Endothelial cell (in vitro differentiated cells): ENCODE data around the gene TMPRSS6. TPM values are rescaled to one million over a fixed set of nuclear protein-coding genes. Genes with fewer than 3 reads are reported as not detected.

Experiments used
- DNase-seq: peaks from one replicate; pipeline ENCODE4 v3.0.0; 2021; ENCODE audit warnings: low spot score
- H3K27ac Mint-ChIP-seq: one replicate; pipeline ENCODE4 v1.8.0; 2021; ENCODE audit warnings: mixed read lengths, inconsistent platforms; ENCODE audit not compliant: unreplicated experiment
- H3K27me3 Mint-ChIP-seq: one replicate; pipeline ENCODE4 v1.8.0; 2021; ENCODE audit warnings: mild to moderate bottlenecking, moderate library complexity, mixed read lengths, inconsistent platforms; ENCODE audit not compliant: unreplicated experiment
- H3K36me3 Mint-ChIP-seq: one replicate; pipeline ENCODE4 v1.8.0; 2021; ENCODE audit warnings: mild to moderate bottlenecking, low read depth, mixed read lengths, inconsistent platforms; ENCODE audit not compliant: unreplicated experiment
- H3K4me1 Mint-ChIP-seq: one replicate; pipeline ENCODE4 v1.8.0; 2021; ENCODE audit warnings: mild to moderate bottlenecking, mixed read lengths, inconsistent platforms; ENCODE audit not compliant: unreplicated experiment
- H3K4me3 Mint-ChIP-seq: one replicate; pipeline ENCODE4 v1.8.0; 2021; ENCODE audit warnings: mild to moderate bottlenecking, mixed read lengths, inconsistent platforms; ENCODE audit not compliant: unreplicated experiment
- H3K9me3 Mint-ChIP-seq: one replicate; pipeline ENCODE4 v1.8.0; 2021; ENCODE audit warnings: mixed read lengths, inconsistent platforms; ENCODE audit not compliant: unreplicated experiment
- total RNA-seq: library from RNA; stranded (reverse); fragmentation: NEBNext Ultra II Directional; extraction: Animal tissue kit (Norgen Biotek cat#: 25700); gene quantifications from one replicate; pipeline ENCODE4 v1.2.1, GENCODE V29; 2021; ENCODE audit not compliant: unreplicated experiment
- TF ChIP-seq, protein P1 (sequence below): fragments of 200-600 bp; sonication (generic); IDR thresholded peaks from one replicate; pipeline ENCODE4 v1.5.0; 2021; ENCODE audit warnings: antibody characterized with exemption; ENCODE audit not compliant: unreplicated experiment

Gene TMPRSS6
- total RNA-seq, 1 donor from 2014 or later = not detected

- H3K27ac Mint-ChIP-seq = no peak overlapping the region
- H3K4me3 Mint-ChIP-seq = no peak overlapping the region
- no peaks in the 10 kb centered on the region for H3K36me3 Mint-ChIP-seq
- H3K9me3 Mint-ChIP-seq = no peaks in the 10 kb centered on the region
- H3K4me1 Mint-ChIP-seq = peaks cover 3% of the 10 kb centered on the region
- DNase-seq = no peak
- TF ChIP-seq, protein P1, sequence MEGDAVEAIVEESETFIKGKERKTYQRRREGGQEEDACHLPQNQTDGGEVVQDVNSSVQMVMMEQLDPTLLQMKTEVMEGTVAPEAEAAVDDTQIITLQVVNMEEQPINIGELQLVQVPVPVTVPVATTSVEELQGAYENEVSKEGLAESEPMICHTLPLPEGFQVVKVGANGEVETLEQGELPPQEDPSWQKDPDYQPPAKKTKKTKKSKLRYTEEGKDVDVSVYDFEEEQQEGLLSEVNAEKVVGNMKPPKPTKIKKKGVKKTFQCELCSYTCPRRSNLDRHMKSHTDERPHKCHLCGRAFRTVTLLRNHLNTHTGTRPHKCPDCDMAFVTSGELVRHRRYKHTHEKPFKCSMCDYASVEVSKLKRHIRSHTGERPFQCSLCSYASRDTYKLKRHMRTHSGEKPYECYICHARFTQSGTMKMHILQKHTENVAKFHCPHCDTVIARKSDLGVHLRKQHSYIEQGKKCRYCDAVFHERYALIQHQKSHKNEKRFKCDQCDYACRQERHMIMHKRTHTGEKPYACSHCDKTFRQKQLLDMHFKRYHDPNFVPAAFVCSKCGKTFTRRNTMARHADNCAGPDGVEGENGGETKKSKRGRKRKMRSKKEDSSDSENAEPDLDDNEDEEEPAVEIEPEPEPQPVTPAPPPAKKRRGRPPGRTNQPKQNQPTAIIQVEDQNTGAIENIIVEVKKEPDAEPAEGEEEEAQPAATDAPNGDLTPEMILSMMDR = no peak
- H3K27me3 Mint-ChIP-seq = peaks cover 14% of the 10 kb centered on the region
These were observed 14.4 kb downstream of the TMPRSS6 start for GRCh38 chr22:37095113-37095512.

DNA sequence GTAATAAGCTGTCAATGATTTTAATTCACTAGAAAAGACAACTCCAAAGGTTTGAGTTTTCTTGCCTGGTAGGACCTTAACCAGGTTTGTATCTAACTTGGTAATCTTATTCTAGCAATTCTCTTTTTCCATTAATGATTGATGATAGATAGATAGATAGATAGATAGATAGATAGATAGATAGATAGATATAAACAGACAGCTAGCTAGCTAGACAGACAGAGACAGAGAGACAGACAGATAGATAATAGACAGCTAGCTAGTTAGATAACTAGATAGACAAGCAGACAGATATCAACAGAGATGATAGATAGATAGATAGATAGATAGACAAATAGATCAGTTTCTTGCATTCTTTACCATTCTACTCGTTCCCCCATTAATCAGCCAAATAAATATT lies 15.3 kb downstream of the TMPRSS6 start:
- TF ChIP-seq, protein P1 = no peak
- no peak for DNase-seq
- H3K9me3 Mint-ChIP-seq = no peaks in the 10 kb centered on the region
- no peak overlapping the region for H3K27ac Mint-ChIP-seq
- peaks cover 19% of the 10 kb centered on the region for H3K27me3 Mint-ChIP-seq
- H3K36me3 Mint-ChIP-seq = no peaks in the 10 kb centered on the region
- no peak overlapping the region for H3K4me3 Mint-ChIP-seq
- peaks cover 3% of the 10 kb centered on the region for H3K4me1 Mint-ChIP-seq

DNA sequence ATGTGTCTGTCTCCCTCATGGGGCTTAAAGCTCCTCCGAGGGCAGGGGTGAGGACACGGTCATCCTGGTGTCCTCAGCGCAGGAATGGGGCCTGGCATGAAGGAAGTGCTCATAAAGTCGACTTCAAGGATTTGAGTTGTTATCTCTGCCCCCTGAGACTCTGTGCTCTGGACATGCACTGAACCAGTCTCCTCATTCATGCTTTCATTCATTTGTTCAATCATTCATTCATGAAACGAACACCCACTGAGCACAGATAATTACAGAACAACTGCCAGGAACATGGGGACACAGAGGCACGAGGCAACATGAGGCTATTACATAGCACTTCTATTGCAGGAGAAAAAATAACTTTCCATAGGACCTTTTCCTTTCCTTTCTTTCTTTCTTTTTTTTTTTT lies 16.5 kb downstream of the TMPRSS6 start:
- H3K9me3 Mint-ChIP-seq = no peaks in the 10 kb centered on the region
- peaks cover 17% of the 10 kb centered on the region for H3K27me3 Mint-ChIP-seq
- H3K36me3 Mint-ChIP-seq = no peaks in the 10 kb centered on the region

GRCh38 chr22:37091994-37092393 lies 17.5 kb downstream of the TMPRSS6 start:
- no peak overlapping the region for H3K27ac Mint-ChIP-seq
- peaks cover 17% of the 10 kb centered on the region for H3K27me3 Mint-ChIP-seq
- no peak for DNase-seq
- H3K4me3 Mint-ChIP-seq = no peak overlapping the region
- no peaks in the 10 kb centered on the region for H3K36me3 Mint-ChIP-seq
- no peaks in the 10 kb centered on the region for H3K9me3 Mint-ChIP-seq
- TF ChIP-seq, protein P1 = no peak
- H3K4me1 Mint-ChIP-seq = peaks cover 3% of the 10 kb centered on the region

More for the DNA sequence above, 16.5 kb downstream of the TMPRSS6 start:
- H3K4me1 Mint-ChIP-seq = peaks cover 3% of the 10 kb centered on the region
- TF ChIP-seq, protein P1 = no peak
- H3K27ac Mint-ChIP-seq = no peak overlapping the region
- DNase-seq = no peak
- H3K4me3 Mint-ChIP-seq = no peak overlapping the region

DNA sequence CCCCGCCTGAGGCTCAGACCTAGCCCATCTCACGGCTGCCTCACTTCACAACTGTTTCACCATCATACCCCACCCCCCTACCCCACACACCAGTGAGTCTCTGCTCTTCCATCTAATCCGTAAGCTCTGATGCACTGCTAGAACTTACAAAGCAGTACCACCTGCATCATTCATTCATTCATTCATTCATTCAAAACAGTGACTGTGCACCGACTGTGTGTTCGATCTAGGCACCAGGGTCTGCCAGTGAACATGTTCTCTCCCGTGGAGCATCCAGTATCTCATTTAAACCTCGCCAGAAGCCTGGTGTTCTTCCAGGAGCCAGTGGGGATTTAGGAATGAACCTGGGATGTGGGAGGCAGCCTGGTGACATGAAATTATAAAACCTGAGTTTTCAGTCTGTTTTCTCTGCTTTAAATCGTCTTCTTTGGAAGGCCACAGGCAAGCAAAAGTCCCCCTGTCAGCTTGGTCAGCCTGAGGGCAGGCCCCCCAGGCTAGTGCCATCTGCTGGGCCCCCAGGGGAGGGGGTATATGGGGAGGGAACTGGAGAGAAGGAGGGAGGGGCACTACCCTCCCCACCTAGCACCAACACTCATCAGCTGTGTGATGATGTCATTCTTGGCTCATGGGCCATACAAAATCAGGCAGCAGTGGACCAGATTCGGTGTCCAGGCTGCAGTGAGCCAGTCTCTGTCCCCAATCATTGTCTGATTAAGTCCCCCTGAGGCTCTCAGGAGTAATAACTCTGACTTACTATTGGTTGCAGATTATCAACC lies 18.4 kb downstream of the TMPRSS6 start:
- H3K4me3 Mint-ChIP-seq = no peak overlapping the region

More for the DNA sequence above, 18.4 kb downstream of the TMPRSS6 start:
- H3K9me3 Mint-ChIP-seq = no peaks in the 10 kb centered on the region
- TF ChIP-seq, protein P1 = no peak
- H3K36me3 Mint-ChIP-seq = no peaks in the 10 kb centered on the region
- H3K27ac Mint-ChIP-seq = no peak overlapping the region
- H3K4me1 Mint-ChIP-seq = no peaks in the 10 kb centered on the region
- peaks cover 13% of the 10 kb centered on the region for H3K27me3 Mint-ChIP-seq
- DNase-seq = no peak
